GM19238 (cell line): ENCODE measurements around the gene LENG8.
"Not testable (repeated sequence)": the region's sequence is repeated elsewhere in the genome, so short reads cannot be mapped to it uniquely, and the experiment has no call there.

Experiments used
- DNase-seq: peaks from one replicate; pipeline ENCODE4 v3.0.0; 2011; ENCODE audit warnings: low spot score; ENCODE audit not compliant: insufficient read length

The LENG8 gene

GRCh38 chr19:54478677-54479266 is 29.8 kb downstream of the LENG8 start:
- no peak for DNase-seq

- DNase-seq = no peak
Measured at GRCh38 chr19:54480051-54480450, 31.1 kb downstream of the LENG8 start.

GRCh38 chr19:54481326-54481930 is 32.4 kb downstream of the LENG8 start:
- DNase-seq = no peak

- no peak for DNase-seq
Measured at GRCh38 chr19:54482889-54483288, 33.9 kb downstream of the LENG8 start.

- DNase-seq = no peak
Measured at GRCh38 chr19:54484451-54484850, 35.5 kb downstream of the LENG8 start.

GRCh38 chr19:54485851-54486250 is 36.9 kb downstream of the LENG8 start:
- DNase-seq = no peak

GRCh38 chr19:54489341-54489740 is 40.3 kb downstream of the LENG8 start:
- no peak for DNase-seq

GRCh38 chr19:54489766-54490165 is 40.8 kb downstream of the LENG8 start:
- no peak for DNase-seq

GRCh38 chr19:54492568-54492967 is 43.6 kb downstream of the LENG8 start:
- DNase-seq = no peak

- not testable (repeated sequence) for DNase-seq
Measured at GRCh38 chr19:54493056-54493455, 44.1 kb downstream of the LENG8 start.

- no peak for DNase-seq
Measured at GRCh38 chr19:54493967-54494585, 45.1 kb downstream of the LENG8 start.

GRCh38 chr19:54495284-54495683 is 46.3 kb downstream of the LENG8 start:
- not testable (repeated sequence) for DNase-seq

GRCh38 chr19:54497747-54498450 is 48.9 kb downstream of the LENG8 start:
- not testable (repeated sequence) for DNase-seq

- DNase-seq = not testable (repeated sequence)
Measured at GRCh38 chr19:54498451-54498772, 49.4 kb downstream of the LENG8 start.

- DNase-seq = no peak
Measured at GRCh38 chr19:54502518-54503048, 53.6 kb downstream of the LENG8 start, which contains the start of gene LAIR2. LAIR2 (plus strand) TSS chr19:54502831; CDS start chr19:54502919, 88 bp downstream.

GRCh38 chr19:54505542-54505941 is 56.5 kb downstream of the LENG8 start:
- DNase-seq = not testable (repeated sequence)

GRCh38 chr19:54506079-54506478 is 57.1 kb downstream of the LENG8 start:
- no peak for DNase-seq

GRCh38 chr19:54507038-54507717 is 58.2 kb downstream of the LENG8 start:
- DNase-seq = not testable (repeated sequence)

- DNase-seq = no peak
Measured at GRCh38 chr19:54507824-54508223, 58.8 kb downstream of the LENG8 start.

GRCh38 chr19:54508487-54508886 is 59.5 kb downstream of the LENG8 start:
- not testable (repeated sequence) for DNase-seq

- not testable (repeated sequence) for DNase-seq
Measured at GRCh38 chr19:54509200-54509940, 60.4 kb downstream of the LENG8 start.
